Activated naive CD4-positive, alpha-beta T cell treated with anti-CD3 and anti-CD28 coated beads for 36 hours (primary cell): ENCODE measurements around the gene PRKAB1. TPM values are rescaled to one million over a fixed set of nuclear protein-coding genes. Genes with fewer than 3 reads are reported as not detected.
A peak's percentile ranks its signal among the peaks of the same experiment; 100 is the strongest.

Source experiments
- CTCF ChIA-PET: fragments of 350-600 bp; sonication (Branson Sonifier 250); formaldehyde crosslinking; loops from one replicate; lab custom pipeline; 2021; ENCODE audit warnings: antibody characterized with exemption; lab: Charles Lee
- DNase-seq: peaks from one replicate; pipeline ENCODE4 v3.0.0-alpha.2; 2020
- H3K27ac Mint-ChIP-seq: one replicate; pipeline ENCODE4 v1.8.0; 2021; ENCODE audit warnings: mild to moderate bottlenecking, mixed read lengths
- H3K27me3 Mint-ChIP-seq: one replicate; pipeline ENCODE4 v1.8.0; 2021; ENCODE audit warnings: low read depth, mixed read lengths
- H3K36me3 Mint-ChIP-seq: one replicate; pipeline ENCODE4 v1.8.0; 2021; ENCODE audit warnings: low read depth, mixed read lengths
- H3K4me1 Mint-ChIP-seq: one replicate; pipeline ENCODE4 v1.8.0; 2021; ENCODE audit warnings: low read depth, mixed read lengths
- H3K4me3 Mint-ChIP-seq: one replicate; pipeline ENCODE4 v1.8.0; 2021; ENCODE audit warnings: mild to moderate bottlenecking, moderate library complexity, mixed read lengths
- H3K9me3 Mint-ChIP-seq: one replicate; pipeline ENCODE4 v1.8.0; 2021; ENCODE audit warnings: mixed read lengths
- intact Hi-C: fragments of 100-400 bp; cut with micrococcal nuclease; formaldehyde crosslinking; loops from one replicate; pipeline ENCODE4 v1.15.1; 2023
- total RNA-seq, 2 experiments: library from RNA; stranded (reverse); gene quantifications; one replicate each; pipeline ENCODE4 v1.2.3, GENCODE V29; 2021

Gene PRKAB1
- total RNA-seq, 2 experiments from 2014 or later: 34.3 to 39.8 TPM

DNA sequence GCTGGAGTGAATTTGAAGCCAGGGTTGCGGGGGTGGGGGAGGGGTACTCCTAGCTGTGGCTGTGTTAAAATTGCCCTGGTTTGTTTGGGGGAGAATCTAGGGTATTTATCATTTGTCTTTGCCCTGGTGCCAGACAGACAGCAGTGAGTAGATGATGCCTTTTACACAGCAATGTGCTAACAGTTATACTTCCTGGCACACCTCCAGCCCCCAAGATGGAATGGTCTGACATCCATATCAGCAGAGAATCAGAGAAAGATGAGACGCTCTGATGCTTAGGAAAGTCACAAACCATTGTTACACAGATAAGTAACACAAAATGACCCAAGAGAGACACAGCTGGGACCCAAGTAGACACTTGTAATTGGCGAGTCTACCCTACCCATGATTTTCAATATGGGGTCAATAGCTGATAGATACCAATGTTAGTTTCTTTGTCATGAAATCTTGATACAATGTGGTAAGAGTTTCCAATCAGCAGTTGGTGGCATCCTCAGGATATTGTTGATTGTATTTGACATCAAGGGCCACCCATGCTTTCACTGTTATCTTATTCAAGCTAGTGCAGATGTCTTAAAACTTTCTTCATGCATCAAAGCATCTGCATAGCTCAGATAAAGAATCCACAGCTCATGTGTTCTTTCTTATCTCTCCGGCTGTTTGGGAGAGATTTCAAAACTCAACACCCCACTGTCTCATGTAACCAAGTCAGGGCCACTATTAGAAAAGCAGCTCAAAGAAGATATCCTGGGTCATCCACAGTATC is 2.6 kb upstream of the PRKAB1 start:
- intact Hi-C loops: loop anchor here (5.0 kb wide), 1 partner anchor 537 kb away; the partner anchor contains the start of gene RPLP0
- Mint-ChIP-seq H3K27ac (no peak overlapping the region), H3K4me1 (peaks cover 34% of the 10 kb centered on the region), H3K4me3 (no peak overlapping the region), H3K9me3 (no peaks in the 10 kb centered on the region), H3K27me3 (no peaks in the 10 kb centered on the region), H3K36me3 (peaks cover 14% of the 10 kb centered on the region)
- CTCF ChIA-PET: interaction anchor here (0.5 to 1.7 kb wide), 5 partner anchors 13 to 1620 kb away, joined by 4 to 7 read pairs (median 5); no protein-coding TSS in a partner anchor
- no peak for DNase-seq

DNA sequence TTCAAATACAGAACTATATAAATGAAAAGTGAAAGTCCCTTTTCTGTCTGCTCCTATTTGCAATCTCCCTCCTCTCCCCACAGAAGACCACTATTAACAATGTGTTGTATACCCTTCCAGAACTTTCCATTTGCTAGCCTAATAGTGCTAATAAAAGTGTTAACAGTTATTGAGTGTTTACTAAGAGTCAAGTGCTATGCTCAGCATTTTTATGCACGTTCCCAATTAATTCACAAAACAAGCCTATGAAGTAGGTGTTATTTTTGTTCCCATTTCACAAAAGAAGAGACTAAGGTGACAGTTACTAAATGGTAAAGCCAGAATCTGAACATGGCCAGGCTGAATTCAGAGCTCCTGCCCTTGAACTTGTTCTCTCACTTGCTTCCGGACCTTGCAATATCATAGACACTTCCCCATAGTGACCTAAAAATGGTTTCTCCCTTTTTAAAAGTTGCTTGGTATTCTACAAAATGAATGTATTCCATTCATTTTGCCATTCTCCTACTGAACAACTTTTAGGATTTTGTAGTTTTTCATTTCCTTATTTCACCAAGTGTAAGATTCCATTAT is 1.6 kb upstream of the PRKAB1 start:
- Mint-ChIP-seq H3K27me3 (no peaks in the 10 kb centered on the region), H3K27ac (peak overlapping the region; percentile 26), H3K4me1 (peaks cover 44% of the 10 kb centered on the region), H3K4me3 (peak overlapping the region; percentile 25), H3K36me3 (peaks cover 21% of the 10 kb centered on the region), H3K9me3 (no peaks in the 10 kb centered on the region)
- CTCF ChIA-PET: interaction anchor here (0.5 to 1.7 kb wide), 4 partner anchors 68 to 1621 kb away, joined by 3 to 7 read pairs (median 6); no protein-coding TSS in a partner anchor
- intact Hi-C loops: loop anchor here (2.0 to 5.0 kb wide), 5 partner anchors 236 to 1622 kb away; partner anchors contain the start of gene RPLP0
- DNase-seq: no peak

- peak overlapping the region; percentile 95 for H3K27ac Mint-ChIP-seq
- peak; percentile 43 for DNase-seq
- H3K4me1 Mint-ChIP-seq: peaks cover 46% of the 10 kb centered on the region
- intact Hi-C loops: loop anchor here (1.0 to 5.0 kb wide), 10 partner anchors 210 to 1622 kb away; partner anchors contain the start of genes CIT, RPLP0 and SUDS3
- no peaks in the 10 kb centered on the region for H3K27me3 Mint-ChIP-seq
- no peaks in the 10 kb centered on the region for H3K9me3 Mint-ChIP-seq
- CTCF ChIA-PET: interaction anchor here (0.6 to 2.0 kb wide), 4 partner anchors 9 to 1291 kb away, joined by 5 read pairs; no protein-coding TSS in a partner anchor
- H3K36me3 Mint-ChIP-seq: peaks cover 24% of the 10 kb centered on the region
- peak overlapping the region; percentile 90 for H3K4me3 Mint-ChIP-seq
Observed at GRCh38 chr12:119666900-119667576, 895 bp upstream of the PRKAB1 start.

- intact Hi-C loops: loop anchor here (5.0 kb wide), 1 partner anchor 534 kb away; the partner anchor contains the start of gene RPLP0
- peak; percentile 44 for DNase-seq
- CTCF ChIA-PET: interaction anchor here (0.8 to 2.0 kb wide), 7 partner anchors 10 to 1293 kb away, joined by 3 to 5 read pairs (median 4); no protein-coding TSS in a partner anchor
- Mint-ChIP-seq H3K4me1 (peaks cover 58% of the 10 kb centered on the region), H3K36me3 (peaks cover 37% of the 10 kb centered on the region), H3K4me3 (peak overlapping the region; percentile 90), H3K27ac (peak overlapping the region; percentile 95), H3K9me3 (no peaks in the 10 kb centered on the region), H3K27me3 (no peaks in the 10 kb centered on the region)
Observed at GRCh38 chr12:119668324-119668841, 450 bp downstream of the PRKAB1 start.

DNA sequence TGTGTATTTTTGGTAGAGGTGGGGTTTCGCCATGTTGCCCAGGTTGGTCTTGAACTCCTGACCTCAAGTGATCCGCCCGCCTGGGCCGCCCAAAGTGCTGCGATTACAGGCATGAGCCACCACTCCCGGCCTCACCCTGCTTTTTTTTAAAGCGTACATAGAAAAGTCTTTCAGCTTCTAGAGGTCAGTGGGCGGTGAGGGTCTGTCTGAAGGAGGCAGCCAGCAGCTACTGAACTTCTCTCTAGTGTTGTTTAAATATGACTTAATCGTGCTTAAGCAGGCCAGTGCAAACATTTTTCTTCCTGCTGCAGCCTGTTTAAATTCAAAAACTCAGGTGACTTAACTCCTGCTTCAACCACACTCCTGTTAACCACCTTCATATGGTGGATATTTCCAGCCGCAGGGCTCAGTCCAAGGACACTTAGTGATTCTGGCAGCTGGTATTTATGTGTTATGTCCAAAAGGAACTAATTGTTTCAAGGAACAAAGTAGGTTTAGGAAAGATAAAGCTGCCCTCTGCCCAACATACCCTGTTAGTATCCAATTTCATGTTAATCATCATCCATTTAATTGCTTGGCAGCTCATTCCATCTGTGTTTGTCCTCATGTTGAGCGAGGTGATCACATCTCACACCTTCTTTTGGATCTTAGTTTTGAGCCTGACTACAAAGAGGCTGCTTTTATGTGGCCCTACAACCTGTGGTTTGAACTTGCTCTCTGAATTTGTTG is 2.0 kb downstream of the PRKAB1 start:
- Mint-ChIP-seq H3K4me1 (peaks cover 69% of the 10 kb centered on the region), H3K36me3 (peaks cover 50% of the 10 kb centered on the region), H3K9me3 (no peaks in the 10 kb centered on the region), H3K27me3 (no peaks in the 10 kb centered on the region), H3K4me3 (peak overlapping the region; percentile 90), H3K27ac (peak overlapping the region; percentile 93)
- CTCF ChIA-PET: interaction anchor here (1.1 to 1.2 kb wide), 3 partner anchors 9 to 226 kb away, joined by 3 to 4 read pairs (median 4); no protein-coding TSS in a partner anchor
- DNase-seq: peak; percentile 26
- intact Hi-C loops: loop anchor here (5.0 kb wide), 1 partner anchor 532 kb away; the partner anchor contains the start of gene RPLP0

DNA sequence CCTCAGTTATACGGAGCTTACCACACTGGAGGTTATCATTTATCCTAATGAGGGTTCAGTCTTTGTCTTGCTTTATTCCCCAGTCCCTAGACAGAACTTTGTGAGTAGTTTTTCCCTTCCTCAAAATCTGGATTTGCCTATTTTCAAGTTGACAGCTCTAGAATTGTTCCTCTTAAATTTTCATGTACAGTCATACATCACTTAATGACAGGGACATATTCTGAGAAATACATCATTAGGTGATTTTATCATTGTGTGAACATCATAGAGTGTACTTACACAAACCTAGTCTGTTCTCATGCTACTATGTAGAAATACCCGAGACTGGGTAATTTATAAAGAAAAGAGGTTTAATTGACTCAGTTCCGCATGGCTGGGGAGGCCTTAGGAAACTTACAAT is 3.1 kb downstream of the PRKAB1 start:
- no peak for DNase-seq
- Mint-ChIP-seq H3K4me3 (peak overlapping the region; percentile 32), H3K27me3 (no peaks in the 10 kb centered on the region), H3K9me3 (no peaks in the 10 kb centered on the region), H3K36me3 (peaks cover 61% of the 10 kb centered on the region), H3K4me1 (peaks cover 65% of the 10 kb centered on the region), H3K27ac (peak overlapping the region; percentile 93)
- intact Hi-C loops: no loop called here
- CTCF ChIA-PET: interaction anchor here (1.1 kb wide), 1 partner anchor 227 kb away, joined by 3 read pairs; no protein-coding TSS in a partner anchor

DNA sequence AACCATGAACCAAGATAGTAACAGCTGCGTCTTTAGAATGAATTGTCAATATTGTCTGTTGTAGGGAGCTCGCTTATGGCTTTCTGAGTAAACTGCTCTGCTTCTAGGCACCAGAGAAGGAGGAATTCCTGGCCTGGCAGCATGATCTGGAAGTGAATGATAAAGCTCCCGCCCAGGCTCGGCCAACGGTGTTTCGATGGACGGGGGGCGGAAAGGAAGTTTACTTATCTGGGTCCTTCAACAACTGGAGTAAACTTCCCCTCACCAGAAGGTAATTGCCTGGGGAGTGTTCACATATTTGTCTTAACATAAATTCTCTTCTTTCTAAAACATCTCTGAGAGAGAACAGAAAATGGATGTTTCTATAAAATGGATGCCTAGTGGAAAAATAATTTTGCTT is 4.3 kb downstream of the PRKAB1 start:
- Mint-ChIP-seq H3K36me3 (peaks cover 72% of the 10 kb centered on the region), H3K27me3 (no peaks in the 10 kb centered on the region), H3K27ac (peak overlapping the region; percentile 93), H3K9me3 (no peaks in the 10 kb centered on the region), H3K4me3 (no peak overlapping the region), H3K4me1 (peaks cover 54% of the 10 kb centered on the region)
- DNase-seq: no peak
- CTCF ChIA-PET: interaction anchor here (0.6 to 2.1 kb wide), 2 partner anchors 10 to 26 kb away, joined by 3 to 6 read pairs; no protein-coding TSS in a partner anchor
- intact Hi-C loops: no loop called here

DNA sequence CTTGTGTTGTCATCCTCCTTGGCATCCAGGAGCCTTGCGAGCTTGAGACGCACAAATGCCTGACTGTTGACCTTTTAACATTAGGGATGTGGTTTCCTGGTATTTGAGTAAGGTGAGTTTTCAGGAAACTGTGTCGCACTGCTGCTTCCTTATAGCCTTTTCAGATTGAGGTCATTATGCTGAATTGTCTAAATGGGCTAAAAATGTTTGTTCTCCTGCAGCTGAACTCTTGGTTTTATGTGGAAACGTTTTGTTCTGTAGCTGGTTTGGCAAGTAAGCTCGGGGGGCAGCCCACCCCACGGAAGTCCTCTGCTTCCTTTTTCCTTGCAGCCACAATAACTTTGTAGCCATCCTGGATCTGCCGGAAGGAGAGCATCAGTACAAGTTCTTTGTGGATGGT is 5.7 kb downstream of the PRKAB1 start:
- Mint-ChIP-seq H3K4me1 (peaks cover 47% of the 10 kb centered on the region), H3K27ac (peak overlapping the region; percentile 93), H3K4me3 (no peak overlapping the region), H3K27me3 (no peaks in the 10 kb centered on the region), H3K9me3 (no peaks in the 10 kb centered on the region), H3K36me3 (peaks cover 74% of the 10 kb centered on the region)
- intact Hi-C loops: loop anchor here (2.0 kb wide), 1 partner anchor 445 kb away; no protein-coding TSS in a partner anchor
- DNase-seq: peak; percentile 45
- CTCF ChIA-PET: interaction anchor here (0.9 to 2.1 kb wide), 2 partner anchors 11 to 31 kb away, joined by 3 to 6 read pairs; no protein-coding TSS in a partner anchor

DNA sequence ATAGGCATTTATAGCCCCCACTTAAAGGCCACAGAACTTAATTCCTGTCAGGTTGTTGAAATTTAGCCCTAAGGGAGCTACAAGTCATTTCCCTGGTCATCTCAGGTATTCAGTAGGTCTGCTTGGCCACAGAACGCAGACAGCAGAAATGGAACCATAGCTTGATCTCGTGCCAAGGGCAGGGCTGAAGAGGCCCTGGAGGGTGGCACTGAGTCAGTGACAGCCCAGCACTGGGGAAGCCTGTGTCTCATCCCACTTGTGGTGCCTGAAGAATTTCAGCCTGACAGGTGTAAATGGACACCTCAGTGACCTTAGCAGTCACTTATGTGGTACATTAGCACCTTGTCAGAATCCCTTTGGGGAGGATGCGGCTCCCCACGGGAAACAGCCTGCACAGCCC is 6.6 kb downstream of the PRKAB1 start:
- CTCF ChIA-PET: no interaction called here
- intact Hi-C loops: loop anchor here (2.0 kb wide), 1 partner anchor 444 kb away; no protein-coding TSS in a partner anchor
- no peaks in the 10 kb centered on the region for H3K27me3 Mint-ChIP-seq
- no peaks in the 10 kb centered on the region for H3K9me3 Mint-ChIP-seq
- peaks cover 78% of the 10 kb centered on the region for H3K36me3 Mint-ChIP-seq
- no peak for DNase-seq
- H3K4me1 Mint-ChIP-seq: peaks cover 43% of the 10 kb centered on the region
- H3K4me3 Mint-ChIP-seq: no peak overlapping the region
- H3K27ac Mint-ChIP-seq: peak overlapping the region; percentile 93

DNA sequence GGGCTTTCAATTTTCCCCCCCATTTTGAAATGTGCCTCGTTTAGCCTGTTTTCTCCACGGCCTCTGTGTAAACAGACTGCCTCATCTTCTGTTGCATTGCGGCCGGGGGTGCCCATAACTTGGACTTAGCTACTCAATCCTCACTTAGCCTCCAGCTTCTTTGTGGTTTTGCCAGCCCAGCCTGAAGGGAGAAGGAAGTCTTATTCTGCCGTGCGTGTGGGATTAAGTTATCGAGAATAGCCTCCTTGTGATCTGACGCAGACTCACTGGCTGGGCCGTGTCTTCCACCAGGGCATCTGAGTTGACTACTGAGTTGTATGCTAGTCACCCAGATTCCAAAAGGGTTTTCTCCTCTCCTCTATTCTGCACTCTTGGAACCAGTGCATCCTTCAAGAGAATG is 8.1 kb downstream of the PRKAB1 start:
- no peak for DNase-seq
- Mint-ChIP-seq H3K9me3 (no peaks in the 10 kb centered on the region), H3K27me3 (no peaks in the 10 kb centered on the region), H3K4me1 (peaks cover 29% of the 10 kb centered on the region), H3K36me3 (peaks cover 73% of the 10 kb centered on the region), H3K27ac (peak overlapping the region; percentile 66), H3K4me3 (no peak overlapping the region)
- CTCF ChIA-PET: interaction anchor here (0.6 kb wide), 1 partner anchor 57 kb away, joined by 3 read pairs; no protein-coding TSS in a partner anchor
- intact Hi-C loops: no loop called here

- intact Hi-C loops: no loop called here
- H3K27me3 Mint-ChIP-seq: no peaks in the 10 kb centered on the region
- no peaks in the 10 kb centered on the region for H3K9me3 Mint-ChIP-seq
- peaks cover 25% of the 10 kb centered on the region for H3K4me1 Mint-ChIP-seq
- no peak overlapping the region for H3K4me3 Mint-ChIP-seq
- DNase-seq: no peak
- CTCF ChIA-PET: interaction anchor here (0.6 kb wide), 1 partner anchor 56 kb away, joined by 3 read pairs; no protein-coding TSS in a partner anchor
- H3K27ac Mint-ChIP-seq: peak overlapping the region; percentile 74
- peaks cover 70% of the 10 kb centered on the region for H3K36me3 Mint-ChIP-seq
Observed at GRCh38 chr12:119676573-119676972, 8.6 kb downstream of the PRKAB1 start.
